K562 (cell line): ENCODE measurements around the gene PARK7. TPM values are rescaled to one million over a fixed set of nuclear protein-coding genes. Genes with fewer than 3 reads are reported as not detected.

Experiments
- CAMTA2 ChIP-seq: fragments of 250-450 bp; sonication (Bioruptor Pico); conservative IDR thresholded peaks from 2 replicates; pipeline ENCODE4 v1.5.1; 2022
- CCNT2 ChIP-seq: IDR thresholded peaks from 2 replicates; pipeline ENCODE4 v1.6.1; 2011; ENCODE audit warnings: borderline replicate concordance, low read depth, mild to moderate bottlenecking, moderate library complexity, mixed read lengths, low read length; ENCODE audit not compliant: insufficient read length; ENCODE audit errors: extremely low read depth
- CEBPB ChIP-seq: fragments of 450-650 bp; IDR thresholded peaks from 2 replicates; pipeline ENCODE4 v1.6.1; 2016; ENCODE audit warnings: missing genetic modification characterization, missing compliant biosample characterization
- KDM1A ChIP-seq, 2 experiments: fragments of 450-650 bp; IDR thresholded peaks; 2 replicates each; pipeline ENCODE4 v1.6.1; 2016; ENCODE audit warnings: mild to moderate bottlenecking in 2 of 2
- MNT ChIP-seq, 2 experiments: fragments of 450-650 bp; conservative IDR thresholded peaks; 2 replicates each; pipeline ENCODE4 v1.6.1; 2017; ENCODE audit warnings: mild to moderate bottlenecking in 2 of 2, moderate library complexity in 2 of 2
- PURB ChIP-seq: sonication (generic); formaldehyde crosslinking; IDR thresholded peaks from 2 replicates; pipeline ENCODE4 v1.9.0; 2021; ENCODE audit warnings: low read depth, mild to moderate bottlenecking, missing genetic modification reagents
- SAFB ChIP-seq: fragments of 200-400 bp; formaldehyde crosslinking; IDR thresholded peaks from 2 replicates; pipeline ENCODE4 v1.6.1; 2017; ENCODE audit warnings: low read depth, low read length, borderline replicate concordance
- TFAM ChIP-seq: fragments of 250-450 bp; sonication (Bioruptor Pico); conservative IDR thresholded peaks from 2 replicates; pipeline ENCODE4 v1.5.0; 2021; ENCODE audit warnings: mild to moderate bottlenecking, moderate library complexity
- TSHZ1 ChIP-seq: fragments of 250-450 bp; sonication (Bioruptor Pico); IDR thresholded peaks from 2 replicates; pipeline ENCODE4 v1.4.0; 2020; ENCODE audit warnings: mild to moderate bottlenecking, moderate library complexity
- polyA plus RNA-seq, 8 experiments: library from polyadenylated mRNA; depleted of rRNA in 4 of 8; stranded (reverse) in 5 of 8; unstranded in 3 of 8; fragments of >200 nt; fragmentation: Nextera tagmentation in 2 of 8; fragmentation: Illumina TruSeq in 1 of 8; extraction: Ambion mirVana in 2 of 8; extraction: Trizol in 1 of 8; gene quantifications; 2 replicates each; pipeline versions ENCODE4 v1.2.1 to v1.2.3, GENCODE V29; 2011 to 2014; ENCODE audit warnings: inconsistent platforms in 1 of 8, missing spikeins in 1 of 8
- total RNA-seq, 7 experiments: library from RNA; depleted of rRNA in 6 of 7; stranded (reverse); fragments of >200 nt in 6 of 7; fragmentation: Illumina TruSeq in 2 of 7; extraction: Trizol in 2 of 7; gene quantifications; 2 replicates each; pipeline versions ENCODE4 v1.2.1 to v1.2.3, GENCODE V29; 2011 to 2021; ENCODE audit warnings: low replicate concordance in 1 of 7
- TF ChIP-seq, protein P1 (sequence below): fragments of 450-650 bp; IDR thresholded peaks from 2 replicates; pipeline ENCODE4 v1.6.1; 2016
- TF ChIP-seq, protein P2 (sequence below): IDR thresholded peaks from 2 replicates; pipeline ENCODE4 v1.6.1; 2012; ENCODE audit warnings: low read depth, low read length, improper control_type of control experiment, borderline replicate concordance
- TF ChIP-seq, protein P3 (sequence below): fragments of 250-450 bp; sonication (Bioruptor Pico); IDR thresholded peaks from 2 replicates; pipeline ENCODE4 v1.8.0; 2022; ENCODE audit warnings: inconsistent platforms, mild to moderate bottlenecking, moderate library complexity, borderline replicate concordance
- TF ChIP-seq, protein P4 (sequence below): IDR thresholded peaks from 3 replicates; pipeline ENCODE4 v1.6.1; 2011; ENCODE audit warnings: borderline replicate concordance, mild to moderate bottlenecking, moderate library complexity; ENCODE audit not compliant: insufficient read length; ENCODE audit errors: extremely low read depth

Gene PARK7
- total and polyA plus RNA-seq, 9 of the 15 experiments (the other 6 are each of a cell fraction or from before 2014, with no cell fraction given): 374 to 1,298 (median 484) TPM

- TF ChIP-seq MNT (conservative IDR thresholded peaks at IDR 0.05) (peak; percentile 92 to 97), CCNT2 (peak; percentile 91), TSHZ1 (CRISPR knock-in tag) (no peak), KDM1A (IDR thresholded peaks at IDR 0.05) (no peak), TFAM (no peak), SAFB (0 out of 2 replicates have a peak, but pooled peaks have one; percentile 49), CAMTA2 (no peak), PURB (CRISPR knock-in tag) (no peak), CEBPB (tag) (no peak)
- TF ChIP-seq, protein P1, sequence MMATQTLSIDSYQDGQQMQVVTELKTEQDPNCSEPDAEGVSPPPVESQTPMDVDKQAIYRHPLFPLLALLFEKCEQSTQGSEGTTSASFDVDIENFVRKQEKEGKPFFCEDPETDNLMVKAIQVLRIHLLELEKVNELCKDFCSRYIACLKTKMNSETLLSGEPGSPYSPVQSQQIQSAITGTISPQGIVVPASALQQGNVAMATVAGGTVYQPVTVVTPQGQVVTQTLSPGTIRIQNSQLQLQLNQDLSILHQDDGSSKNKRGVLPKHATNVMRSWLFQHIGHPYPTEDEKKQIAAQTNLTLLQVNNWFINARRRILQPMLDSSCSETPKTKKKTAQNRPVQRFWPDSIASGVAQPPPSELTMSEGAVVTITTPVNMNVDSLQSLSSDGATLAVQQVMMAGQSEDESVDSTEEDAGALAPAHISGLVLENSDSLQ: 0 out of 2 replicates have a peak, but pooled peaks have one; percentile 56
- TF ChIP-seq, protein P2, sequence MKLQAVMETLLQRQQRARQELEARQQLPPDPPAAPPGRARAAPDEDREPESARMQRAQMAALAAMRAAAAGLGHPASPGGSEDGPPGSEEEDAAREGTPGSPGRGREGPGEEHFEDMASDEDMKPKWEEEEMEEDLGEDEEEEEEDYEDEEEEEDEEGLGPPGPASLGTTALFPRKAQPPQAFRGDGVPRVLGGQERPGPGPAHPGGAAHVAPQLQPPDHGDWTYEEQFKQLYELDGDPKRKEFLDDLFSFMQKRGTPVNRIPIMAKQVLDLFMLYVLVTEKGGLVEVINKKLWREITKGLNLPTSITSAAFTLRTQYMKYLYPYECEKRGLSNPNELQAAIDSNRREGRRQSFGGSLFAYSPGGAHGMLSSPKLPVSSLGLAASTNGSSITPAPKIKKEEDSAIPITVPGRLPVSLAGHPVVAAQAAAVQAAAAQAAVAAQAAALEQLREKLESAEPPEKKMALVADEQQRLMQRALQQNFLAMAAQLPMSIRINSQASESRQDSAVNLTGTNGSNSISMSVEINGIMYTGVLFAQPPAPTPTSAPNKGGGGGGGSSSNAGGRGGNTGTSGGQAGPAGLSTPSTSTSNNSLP: peak; percentile 64; the same call in 1 of the 2 replicates
- TF ChIP-seq, protein P3, sequence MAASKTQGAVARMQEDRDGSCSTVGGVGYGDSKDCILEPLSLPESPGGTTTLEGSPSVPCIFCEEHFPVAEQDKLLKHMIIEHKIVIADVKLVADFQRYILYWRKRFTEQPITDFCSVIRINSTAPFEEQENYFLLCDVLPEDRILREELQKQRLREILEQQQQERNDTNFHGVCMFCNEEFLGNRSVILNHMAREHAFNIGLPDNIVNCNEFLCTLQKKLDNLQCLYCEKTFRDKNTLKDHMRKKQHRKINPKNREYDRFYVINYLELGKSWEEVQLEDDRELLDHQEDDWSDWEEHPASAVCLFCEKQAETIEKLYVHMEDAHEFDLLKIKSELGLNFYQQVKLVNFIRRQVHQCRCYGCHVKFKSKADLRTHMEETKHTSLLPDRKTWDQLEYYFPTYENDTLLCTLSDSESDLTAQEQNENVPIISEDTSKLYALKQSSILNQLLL: no peak
- TF ChIP-seq, protein P4, sequence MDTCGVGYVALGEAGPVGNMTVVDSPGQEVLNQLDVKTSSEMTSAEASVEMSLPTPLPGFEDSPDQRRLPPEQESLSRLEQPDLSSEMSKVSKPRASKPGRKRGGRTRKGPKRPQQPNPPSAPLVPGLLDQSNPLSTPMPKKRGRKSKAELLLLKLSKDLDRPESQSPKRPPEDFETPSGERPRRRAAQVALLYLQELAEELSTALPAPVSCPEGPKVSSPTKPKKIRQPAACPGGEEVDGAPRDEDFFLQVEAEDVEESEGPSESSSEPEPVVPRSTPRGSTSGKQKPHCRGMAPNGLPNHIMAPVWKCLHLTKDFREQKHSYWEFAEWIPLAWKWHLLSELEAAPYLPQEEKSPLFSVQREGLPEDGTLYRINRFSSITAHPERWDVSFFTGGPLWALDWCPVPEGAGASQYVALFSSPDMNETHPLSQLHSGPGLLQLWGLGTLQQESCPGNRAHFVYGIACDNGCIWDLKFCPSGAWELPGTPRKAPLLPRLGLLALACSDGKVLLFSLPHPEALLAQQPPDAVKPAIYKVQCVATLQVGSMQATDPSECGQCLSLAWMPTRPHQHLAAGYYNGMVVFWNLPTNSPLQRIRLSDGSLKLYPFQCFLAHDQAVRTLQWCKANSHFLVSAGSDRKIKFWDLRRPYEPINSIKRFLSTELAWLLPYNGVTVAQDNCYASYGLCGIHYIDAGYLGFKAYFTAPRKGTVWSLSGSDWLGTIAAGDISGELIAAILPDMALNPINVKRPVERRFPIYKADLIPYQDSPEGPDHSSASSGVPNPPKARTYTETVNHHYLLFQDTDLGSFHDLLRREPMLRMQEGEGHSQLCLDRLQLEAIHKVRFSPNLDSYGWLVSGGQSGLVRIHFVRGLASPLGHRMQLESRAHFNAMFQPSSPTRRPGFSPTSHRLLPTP: no peak
Observed at GRCh38 chr1:7961216-7962013, at the start of gene PARK7 (continued).
